A549 (cell line): Measurements from ENCODE around the gene SHCBP1. TPM values are rescaled to one million over a fixed set of nuclear protein-coding genes. Genes with fewer than 3 reads are reported as not detected.

Experiments used
- ATAC-seq, 2 experiments: fragments of 200-7000 bp in 1 of 2; fragments of >200 bp in 1 of 2; cut with Nextera tagmentation in 1 of 2; cut with Tn5 transposase in 1 of 2; 3 replicates each; pipeline versions ENCODE4 v1.8.0 to v1.9.1; 2018 to 2020; ENCODE audit warnings: mild to moderate bottlenecking in 1 of 2, moderate library complexity in 1 of 2
- CTCF ChIA-PET: fragments of 300-600 bp; sonication (Branson Sonifier 250); formaldehyde crosslinking; extraction: SDS; loops from one replicate; lab custom pipeline; 2021; ENCODE audit warnings: antibody characterized with exemption, inconsistent platforms; lab: Yijun Ruan, JAX
- POLR2A ChIA-PET: fragments of 350-600 bp; formaldehyde crosslinking; extraction: SDS; loops from one replicate; lab custom pipeline; 2021; ENCODE audit warnings: antibody characterized with exemption, inconsistent platforms; lab: Yijun Ruan, JAX
- DNase-seq, 2 experiments: peaks; one replicate each; pipeline versions ENCODE4 v3.0.0 to v3.0.0-alpha.2; 2011 to 2016; ENCODE audit warnings: low read depth in 1 of 2, low spot score in 1 of 2
- FAIRE-seq: peaks from 2 replicates; lab custom pipeline; 2011; peaks lifted over from hg19 to GRCh38; lab: Jason Lieb, UNC
- H3K27ac ChIP-seq, 2 experiments: fragments of >200 bp; sonication (Bioruptor Twin); formaldehyde crosslinking; 3 replicates each; pipeline ENCODE4 v1.5.1; 2016 to 2017
- H3K4me1 ChIP-seq: fragments of >200 bp; sonication (Bioruptor Twin); formaldehyde crosslinking; 3 replicates; pipeline ENCODE4 v1.6.1; 2016
- H3K4me2 ChIP-seq: fragments of >200 bp; sonication (Bioruptor Twin); formaldehyde crosslinking; 3 replicates; pipeline ENCODE4 v1.6.1; 2016
- H3K4me3 ChIP-seq: fragments of >200 bp; sonication (Bioruptor Twin); formaldehyde crosslinking; 3 replicates; pipeline ENCODE4 v1.5.1; 2016
- H3K9me3 ChIP-seq: fragments of >200 bp; sonication (Bioruptor Twin); formaldehyde crosslinking; 3 replicates; pipeline ENCODE4 v1.6.1; 2016
- BHLHE40 ChIP-seq: IDR thresholded peaks from 2 replicates; pipeline ENCODE4 v1.6.1; 2012; ENCODE audit warnings: low read depth, low read length, inconsistent platforms
- CBX2 ChIP-seq: fragments of 200-600 bp; sonication (generic); IDR thresholded peaks from 2 replicates; pipeline ENCODE4 v1.6.1; 2016; ENCODE audit warnings: low read depth, mild to moderate bottlenecking, borderline replicate concordance
- CHD2 ChIP-seq: fragments of 150-350 bp; IDR thresholded peaks from 2 replicates; pipeline ENCODE4 v1.6.1; 2014; ENCODE audit warnings: low read length; ENCODE audit not compliant: partially characterized antibody
- CHD4 ChIP-seq: fragments of 200-600 bp; sonication (generic); IDR thresholded peaks from 2 replicates; pipeline ENCODE4 v1.6.1; 2016; ENCODE audit warnings: antibody characterized with exemption, mild to moderate bottlenecking, borderline replicate concordance
- FOSB ChIP-seq: fragments of 250-450 bp; sonication (Bioruptor Pico); IDR thresholded peaks from 2 replicates; pipeline ENCODE4 v1.5.0; 2020; ENCODE audit warnings: mild to moderate bottlenecking, moderate library complexity
- HOXB13 ChIP-seq: fragments of 250-450 bp; sonication (Bioruptor Pico); IDR thresholded peaks from 2 replicates; pipeline ENCODE4 v1.5.0; 2020; ENCODE audit warnings: low read depth, mild to moderate bottlenecking, moderate library complexity
- JUN ChIP-seq, 2 experiments: fragments of >200 bp; sonication (Bioruptor Twin); formaldehyde crosslinking; IDR thresholded peaks; 2 replicates in 1 of 2; 3 replicates in 1 of 2; pipeline ENCODE4 v1.6.1; 2016 to 2017
- KDM1A ChIP-seq: fragments of 200-600 bp; sonication (generic); IDR thresholded peaks from 2 replicates; pipeline ENCODE4 v1.6.1; 2016; ENCODE audit warnings: low read depth, mild to moderate bottlenecking
- KDM5A ChIP-seq: fragments of 200-600 bp; sonication (generic); IDR thresholded peaks from 2 replicates; pipeline ENCODE4 v1.6.1; 2016; ENCODE audit warnings: antibody characterized with exemption, mild to moderate bottlenecking
- MAZ ChIP-seq: fragments of 150-350 bp; IDR thresholded peaks from 2 replicates; pipeline ENCODE4 v1.6.1; 2014; ENCODE audit warnings: antibody characterized with exemption, low read depth, low read length, borderline replicate concordance
- NPAS2 ChIP-seq: fragments of 250-450 bp; sonication (Bioruptor Pico); IDR thresholded peaks from 2 replicates; pipeline ENCODE4 v1.8.0; 2022; ENCODE audit warnings: mild to moderate bottlenecking, moderate library complexity, borderline replicate concordance
- ZC3H11A ChIP-seq: fragments of 450-650 bp; IDR thresholded peaks from 2 replicates; pipeline ENCODE4 v1.6.1; 2014; ENCODE audit warnings: antibody characterized with exemption, mild to moderate bottlenecking
- WGBS: methylation state at CpG from one replicate; pipeline ENCODE4 v1.1.6; 2017; ENCODE audit errors: missing lambda C conversion rate; 5-methylcytosine and 5-hydroxymethylcytosine counted together
- polyA plus RNA-seq, 4 experiments: library from polyadenylated mRNA; depleted of rRNA in 3 of 4; stranded (reverse); fragments of >200 nt; fragmentation: RNase III in 1 of 4; extraction: RNeasy Plus Mini Kit Qiagen cat#74134 plus additional on column Dnase treatment in 1 of 4; gene quantifications; 2 replicates in 3 of 4; 3 replicates in 1 of 4; pipeline ENCODE4 v1.2.3, GENCODE V29; 2011 to 2017
- TF ChIP-seq, protein P1 (sequence below): IDR thresholded peaks from 2 replicates; pipeline ENCODE4 v1.6.1; 2012
- TF ChIP-seq, protein P2 (sequence below): IDR thresholded peaks from 2 replicates; pipeline ENCODE4 v1.6.1; 2012; ENCODE audit warnings: low read depth, borderline replicate concordance
- TF ChIP-seq, protein P3 (sequence below): fragments of 250-450 bp; sonication (Bioruptor Pico); IDR thresholded peaks from 2 replicates; pipeline ENCODE4 v1.5.0; 2021; ENCODE audit warnings: mild to moderate bottlenecking, moderate library complexity, borderline replicate concordance
- TF ChIP-seq, protein P4 (sequence below): fragments of >200 bp; sonication (Bioruptor Twin); formaldehyde crosslinking; IDR thresholded peaks from 2 replicates; pipeline ENCODE4 v1.6.1; 2016
- TF ChIP-seq, protein P5 (sequence below): fragments of >200 bp; sonication (Bioruptor Twin); formaldehyde crosslinking; IDR thresholded peaks from 3 replicates; pipeline ENCODE4 v1.6.1; 2016
- TF ChIP-seq, protein P6 (sequence below): fragments of 150-350 bp; IDR thresholded peaks from 2 replicates; pipeline ENCODE4 v1.6.1; 2014; ENCODE audit warnings: low read depth, mild to moderate bottlenecking, low read length

The SHCBP1 gene
- polyA plus RNA-seq, 2 of the 4 experiments (the other 2 are of a cell fraction): 46.0 to 53.6 TPM

DNA sequence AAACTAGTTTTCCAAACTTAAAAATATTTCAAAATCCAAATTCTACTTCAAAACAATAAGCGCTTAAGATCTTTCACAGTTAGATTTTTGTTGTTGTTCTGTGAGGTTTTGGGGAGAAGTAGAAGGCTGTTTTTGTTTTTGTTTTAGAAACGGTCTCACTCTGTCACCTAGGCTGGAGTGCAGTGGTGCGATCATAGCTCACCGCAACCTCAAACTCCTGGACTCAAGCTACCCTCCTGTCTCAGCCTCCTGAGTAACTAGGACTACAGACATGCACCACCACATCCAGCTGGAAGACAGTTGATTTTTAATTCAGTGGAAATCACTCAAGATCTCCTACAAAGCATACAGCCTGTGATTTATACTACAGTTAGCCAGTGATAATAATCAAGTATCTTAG, 2.7 kb downstream of the SHCBP1 start:
- Histone ChIP-seq H3K4me2 (no peak overlapping the region), H3K27ac (no peak overlapping the region), H3K4me3 (no peak overlapping the region), H3K9me3 (no peaks in the 10 kb centered on the region), H3K4me1 (0 out of 3 replicates have a peak, but pooled peaks cover 3% of the 10 kb centered on the region)
- DNase-seq: no peak
- FAIRE-seq: no peak
- WGBS: 88% methylated on average over 4 of the region's 4 CpGs
- TF ChIP-seq ZC3H11A: no peak
- no peak for TF ChIP-seq KDM5A
- TF ChIP-seq HOXB13 (CRISPR knock-in tag): no peak
- TF ChIP-seq, protein P1, sequence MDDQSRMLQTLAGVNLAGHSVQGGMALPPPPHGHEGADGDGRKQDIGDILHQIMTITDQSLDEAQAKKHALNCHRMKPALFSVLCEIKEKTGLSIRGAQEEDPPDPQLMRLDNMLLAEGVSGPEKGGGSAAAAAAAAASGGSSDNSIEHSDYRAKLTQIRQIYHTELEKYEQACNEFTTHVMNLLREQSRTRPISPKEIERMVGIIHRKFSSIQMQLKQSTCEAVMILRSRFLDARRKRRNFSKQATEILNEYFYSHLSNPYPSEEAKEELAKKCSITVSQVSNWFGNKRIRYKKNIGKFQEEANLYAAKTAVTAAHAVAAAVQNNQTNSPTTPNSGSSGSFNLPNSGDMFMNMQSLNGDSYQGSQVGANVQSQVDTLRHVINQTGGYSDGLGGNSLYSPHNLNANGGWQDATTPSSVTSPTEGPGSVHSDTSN: no peak
- no peak for TF ChIP-seq BHLHE40
- TF ChIP-seq CHD4: no peak
- TF ChIP-seq, protein P2, sequence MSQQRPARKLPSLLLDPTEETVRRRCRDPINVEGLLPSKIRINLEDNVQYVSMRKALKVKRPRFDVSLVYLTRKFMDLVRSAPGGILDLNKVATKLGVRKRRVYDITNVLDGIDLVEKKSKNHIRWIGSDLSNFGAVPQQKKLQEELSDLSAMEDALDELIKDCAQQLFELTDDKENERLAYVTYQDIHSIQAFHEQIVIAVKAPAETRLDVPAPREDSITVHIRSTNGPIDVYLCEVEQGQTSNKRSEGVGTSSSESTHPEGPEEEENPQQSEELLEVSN: no peak
- ChIA-PET CTCF (interaction anchor here (0.9 to 5.8 kb wide), 3 partner anchors 10 to 65 kb away, joined by 3 to 28 read pairs (median 5); no protein-coding TSS in a partner anchor), POLR2A (no interaction called here)
- ATAC-seq: no peak

DNA sequence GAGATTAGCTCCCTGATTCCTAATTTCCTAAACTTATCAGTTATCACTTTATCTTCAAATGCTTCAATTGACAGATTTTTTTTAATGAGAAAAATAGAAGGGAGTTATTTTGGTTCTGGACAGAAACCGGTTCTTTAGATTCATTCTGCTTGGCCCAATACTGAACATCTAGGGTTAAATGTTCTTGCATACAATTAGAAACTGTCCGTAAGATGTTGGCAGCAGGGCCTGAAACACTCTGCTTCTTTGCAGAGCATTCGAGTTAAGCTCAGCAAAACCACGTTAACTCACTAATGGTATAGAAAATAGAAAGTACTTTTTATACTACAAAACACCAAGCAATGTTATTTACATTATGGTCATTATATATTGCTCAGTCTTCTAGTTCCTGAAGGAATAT, 7.2 kb downstream of the SHCBP1 start:
- H3K4me1 ChIP-seq: no peaks in the 10 kb centered on the region
- POLR2A ChIA-PET: no interaction called here
- TF ChIP-seq CBX2 (no peak), NPAS2 (no peak), CHD2 (no peak), FOSB (CRISPR knock-in tag) (no peak), KDM1A (no peak), MAZ (no peak), JUN (IDR thresholded peaks at IDR 0.05) (no peak)
- TF ChIP-seq, protein P3, sequence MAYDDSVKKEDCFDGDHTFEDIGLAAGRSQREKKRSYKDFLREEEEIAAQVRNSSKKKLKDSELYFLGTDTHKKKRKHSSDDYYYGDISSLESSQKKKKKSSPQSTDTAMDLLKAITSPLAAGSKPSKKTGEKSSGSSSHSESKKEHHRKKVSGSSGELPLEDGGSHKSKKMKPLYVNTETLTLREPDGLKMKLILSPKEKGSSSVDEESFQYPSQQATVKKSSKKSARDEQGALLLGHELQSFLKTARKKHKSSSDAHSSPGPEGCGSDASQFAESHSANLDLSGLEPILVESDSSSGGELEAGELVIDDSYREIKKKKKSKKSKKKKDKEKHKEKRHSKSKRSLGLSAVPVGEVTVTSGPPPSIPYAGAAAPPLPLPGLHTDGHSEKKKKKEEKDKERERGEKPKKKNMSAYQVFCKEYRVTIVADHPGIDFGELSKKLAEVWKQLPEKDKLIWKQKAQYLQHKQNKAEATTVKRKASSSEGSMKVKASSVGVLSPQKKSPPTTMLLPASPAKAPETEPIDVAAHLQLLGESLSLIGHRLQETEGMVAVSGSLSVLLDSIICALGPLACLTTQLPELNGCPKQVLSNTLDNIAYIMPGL: no peak
- TF ChIP-seq, protein P4, sequence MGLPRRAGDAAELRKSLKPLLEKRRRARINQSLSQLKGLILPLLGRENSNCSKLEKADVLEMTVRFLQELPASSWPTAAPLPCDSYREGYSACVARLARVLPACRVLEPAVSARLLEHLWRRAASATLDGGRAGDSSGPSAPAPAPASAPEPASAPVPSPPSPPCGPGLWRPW: no peak
- TF ChIP-seq, protein P5, sequence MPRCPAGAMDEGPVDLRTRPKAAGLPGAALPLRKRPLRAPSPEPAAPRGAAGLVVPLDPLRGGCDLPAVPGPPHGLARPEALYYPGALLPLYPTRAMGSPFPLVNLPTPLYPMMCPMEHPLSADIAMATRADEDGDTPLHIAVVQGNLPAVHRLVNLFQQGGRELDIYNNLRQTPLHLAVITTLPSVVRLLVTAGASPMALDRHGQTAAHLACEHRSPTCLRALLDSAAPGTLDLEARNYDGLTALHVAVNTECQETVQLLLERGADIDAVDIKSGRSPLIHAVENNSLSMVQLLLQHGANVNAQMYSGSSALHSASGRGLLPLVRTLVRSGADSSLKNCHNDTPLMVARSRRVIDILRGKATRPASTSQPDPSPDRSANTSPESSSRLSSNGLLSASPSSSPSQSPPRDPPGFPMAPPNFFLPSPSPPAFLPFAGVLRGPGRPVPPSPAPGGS: no peak
- TF ChIP-seq, protein P6, sequence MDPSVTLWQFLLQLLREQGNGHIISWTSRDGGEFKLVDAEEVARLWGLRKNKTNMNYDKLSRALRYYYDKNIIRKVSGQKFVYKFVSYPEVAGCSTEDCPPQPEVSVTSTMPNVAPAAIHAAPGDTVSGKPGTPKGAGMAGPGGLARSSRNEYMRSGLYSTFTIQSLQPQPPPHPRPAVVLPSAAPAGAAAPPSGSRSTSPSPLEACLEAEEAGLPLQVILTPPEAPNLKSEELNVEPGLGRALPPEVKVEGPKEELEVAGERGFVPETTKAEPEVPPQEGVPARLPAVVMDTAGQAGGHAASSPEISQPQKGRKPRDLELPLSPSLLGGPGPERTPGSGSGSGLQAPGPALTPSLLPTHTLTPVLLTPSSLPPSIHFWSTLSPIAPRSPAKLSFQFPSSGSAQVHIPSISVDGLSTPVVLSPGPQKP: no peak
- TF ChIP-seq, all 56 proteins: peak for 0
- DNase-seq: no peak
- 90% methylated on average over 4 of the region's 4 CpGs for WGBS
- CTCF ChIA-PET: interaction anchor here (1.9 kb wide), 1 partner anchor 58 kb away, joined by 4 read pairs; no protein-coding TSS in a partner anchor
- no peak overlapping the region for H3K4me3 ChIP-seq
- H3K9me3 ChIP-seq: no peaks in the 10 kb centered on the region
- no peak overlapping the region for H3K4me2 ChIP-seq
- FAIRE-seq: no peak
- no peak for ATAC-seq
- H3K27ac ChIP-seq: no peak overlapping the region
